B cell (primary cell): ENCODE measurements around the gene PREX1. TPM values are rescaled to one million over a fixed set of nuclear protein-coding genes. Genes with fewer than 3 reads are reported as not detected.

Source experiments
- ATAC-seq: fragments of 200-7000 bp; cut with Tn5 transposase; one replicate; pipeline ENCODE4 v1.10.0; 2021; ENCODE audit warnings: low read depth, mild to moderate bottlenecking, moderate number of reproducible peaks, moderate library complexity
- CTCF ChIA-PET: fragments of 350-600 bp; sonication (Branson Sonifier 250); formaldehyde crosslinking; loops from one replicate; lab custom pipeline; 2021; ENCODE audit warnings: antibody characterized with exemption, inconsistent platforms; lab: Charles Lee
- POLR2A ChIA-PET: fragments of 350-600 bp; sonication (Branson Sonifier 250); formaldehyde crosslinking; loops from one replicate; lab custom pipeline; 2021; ENCODE audit warnings: antibody characterized with exemption; lab: Charles Lee
- DNase-seq: peaks from one replicate; pipeline ENCODE4 v3.0.0; 2013
- H2AFZ ChIP-seq: 2 replicates; pipeline ENCODE4 v1.6.1; 2012; ENCODE audit warnings: mild to moderate bottlenecking, low read depth, low read length; ENCODE audit not compliant: insufficient read depth, poor library complexity, severe bottlenecking
- H3K27ac ChIP-seq, 2 donors: 1 replicate in 1 of 2; 2 replicates in 1 of 2; pipeline ENCODE4 v1.5.1; 2012 to 2013; ENCODE audit warnings: low read length in 2 of 2, mild to moderate bottlenecking in 2 of 2, moderate library complexity in 1 of 2
- H3K27me3 ChIP-seq, 4 experiments: fragments of 200-600 bp in 1 of 4; sonication (generic) in 1 of 4; replicated peaks in 1 of 4; 1 replicate in 2 of 4; 2 replicates in 2 of 4; pipeline versions ENCODE4 v1.6.1 to v1.7.0; 2013 to 2016; ENCODE audit warnings: low read length in 3 of 4, mild to moderate bottlenecking in 2 of 4, mixed read lengths in 1 of 4, moderate library complexity in 1 of 4; ENCODE audit not compliant: insufficient read depth in 4 of 4, control insufficient read depth in 3 of 4; ENCODE audit errors: control extremely low read depth in 1 of 4
- H3K36me3 ChIP-seq, 2 experiments: replicated peaks in 1 of 2; 1 replicate in 1 of 2; 2 replicates in 1 of 2; pipeline versions ENCODE4 v1.6.1 to v1.7.1; 2013; ENCODE audit warnings: low read length in 1 of 2; ENCODE audit not compliant: insufficient read depth in 2 of 2, control insufficient read depth in 1 of 2; ENCODE audit errors: control extremely low read depth in 1 of 2, extremely low read depth in 1 of 2
- H3K4me1 ChIP-seq, 2 donors: fragments of 200-600 bp in 1 of 2; sonication (generic) in 1 of 2; 1 replicate in 1 of 2; 2 replicates in 1 of 2; pipeline versions ENCODE4 v1.5.1 to v1.6.1; 2013 to 2017; ENCODE audit warnings: low read length in 2 of 2; ENCODE audit not compliant: control insufficient read depth in 2 of 2, insufficient read depth in 2 of 2
- H3K4me2 ChIP-seq: replicated peaks from 2 replicates; pipeline ENCODE3; 2012; ENCODE audit warnings: mild to moderate bottlenecking, low read depth, low read length; ENCODE audit not compliant: poor library complexity, severe bottlenecking
- H3K4me3 ChIP-seq, 5 experiments: fragments of 200-600 bp in 1 of 5; sonication (generic) in 1 of 5; 1 replicate in 3 of 5; 2 replicates in 2 of 5; pipeline versions ENCODE4 v1.5.1 to v1.7.0; 2011 to 2016; ENCODE audit warnings: low read length in 4 of 5, mild to moderate bottlenecking in 4 of 5, low read depth in 2 of 5, control low read depth in 1 of 5, moderate library complexity in 1 of 5; ENCODE audit not compliant: insufficient read depth in 1 of 5; ENCODE audit errors: control extremely low read depth in 1 of 5, extremely low read depth in 1 of 5
- H3K79me2 ChIP-seq: fragments of 200-600 bp; sonication (generic); one replicate; pipeline ENCODE4 v1.6.0; 2016; ENCODE audit warnings: low read length; ENCODE audit not compliant: control insufficient read depth, insufficient read depth
- H3K9ac ChIP-seq: fragments of 200-600 bp; sonication (generic); 2 replicates; pipeline ENCODE4 v1.6.1; 2017; ENCODE audit warnings: mild to moderate bottlenecking, low read length, moderate library complexity
- H3K9me3 ChIP-seq, 3 donors: one replicate each; pipeline versions ENCODE4 v1.6.1 to v1.7.1; 2013; ENCODE audit warnings: low read length in 2 of 3; ENCODE audit not compliant: control insufficient read depth in 2 of 3, insufficient read depth in 1 of 3; ENCODE audit errors: control extremely low read depth in 1 of 3
- H4K20me1 ChIP-seq: 2 replicates; pipeline ENCODE4 v1.6.0; 2012; ENCODE audit warnings: mild to moderate bottlenecking, low read length; ENCODE audit not compliant: insufficient read depth, control insufficient read depth, poor library complexity, severe bottlenecking
- H3K27ac Mint-ChIP-seq: one replicate; pipeline ENCODE4 v1.8.0; 2021; ENCODE audit warnings: mixed read lengths
- H3K27me3 Mint-ChIP-seq: one replicate; pipeline ENCODE4 v1.8.0; 2021; ENCODE audit warnings: mixed read lengths
- H3K4me1 Mint-ChIP-seq: one replicate; pipeline ENCODE4 v1.8.0; 2021; ENCODE audit warnings: mixed read lengths
- H3K4me3 Mint-ChIP-seq: one replicate; pipeline ENCODE4 v1.8.0; 2021; ENCODE audit warnings: mixed read lengths
- H3K9me3 Mint-ChIP-seq: one replicate; pipeline ENCODE4 v1.8.0; 2022; ENCODE audit warnings: mixed read lengths; ENCODE audit not compliant: insufficient read depth
- CTCF ChIP-seq: fragments of 200-600 bp; IDR thresholded peaks from one replicate; pipeline ENCODE4 v1.8.0; 2022; ENCODE audit warnings: antibody characterized with exemption, mild to moderate bottlenecking
- EZH2 ChIP-seq: IDR thresholded peaks from 2 replicates; pipeline ENCODE4 v1.6.1; 2012; ENCODE audit warnings: borderline replicate concordance, low read depth, mild to moderate bottlenecking, moderate library complexity, low read length; ENCODE audit not compliant: insufficient read depth, poor library complexity, severe bottlenecking
- WGBS: methylation state at CpG from one replicate; pipeline ENCODE4 v1.1.5; 2013; ENCODE audit warnings: missing lambda C conversion rate; ENCODE audit not compliant: insufficient coverage; 5-methylcytosine and 5-hydroxymethylcytosine counted together
- intact Hi-C: fragments of 100-400 bp; cut with micrococcal nuclease; formaldehyde crosslinking; loops from one replicate; pipeline ENCODE4 v1.10.0; 2022
- polyA plus RNA-seq: library from polyadenylated mRNA; depleted of rRNA; stranded (reverse); fragments of >200 nt; gene quantifications from 2 replicates; pipeline ENCODE4 v1.2.3, GENCODE V29; 2012
- total RNA-seq, 2 donors: library from RNA; stranded (reverse); fragments of 120-200 nt in 1 of 2; gene quantifications; 1 replicate in 1 of 2; 2 replicates in 1 of 2; pipeline versions ENCODE4 v1.2.3 to v1.2.4, GENCODE V29; 2013 to 2022

PREX1 gene
- total and polyA plus RNA-seq, 2 donors (not counting 1 experiment from before 2014, with no cell fraction given): 79.1 to 99.4 TPM

- Histone ChIP-seq H3K79me2 (no peaks in the 10 kb centered on the region), H3K4me1 (peaks cover 16 to 18% of the 10 kb centered on the region in 2 donors), H4K20me1 (no peaks in the 10 kb centered on the region), H3K27me3 (no peaks in the 10 kb centered on the region), H3K9ac (no peak overlapping the region), H3K27ac (no peak overlapping the region), H3K4me3 (no peak overlapping the region), H2AFZ (no peak overlapping the region), H3K36me3 (no peaks in the 10 kb centered on the region), H3K9me3 (peaks cover 0 to 3% (median 0%) of the 10 kb centered on the region in 3 donors), H3K4me2 (no peak overlapping the region)
- Mint-ChIP-seq H3K27me3 (no peaks in the 10 kb centered on the region), H3K4me1 (peaks cover 33% of the 10 kb centered on the region), H3K27ac (no peak overlapping the region), H3K4me3 (peak overlapping the region; percentile 64), H3K9me3 (no peaks in the 10 kb centered on the region)
- WGBS: 60% methylated on average over 2 of the region's 5 CpGs
- CTCF ChIA-PET: interaction anchor here (1.3 to 1.4 kb wide), 2 partner anchors 39 to 57 kb away, joined by 3 to 5 read pairs; no protein-coding TSS in a partner anchor
- DNase-seq: no peak
- POLR2A ChIA-PET: interaction anchor here (0.8 to 1.3 kb wide), 2 partner anchors 20 to 29 kb away, joined by 3 to 4 read pairs; partner anchors contain the start of gene PREX1
- ATAC-seq: no peak
- TF ChIP-seq EZH2: no peak
- TF ChIP-seq CTCF: no peak
- intact Hi-C loops: loop anchor here (1.0 to 2.0 kb wide), 2 partner anchors 65 to 74 kb away; partner anchors contain the start of gene ARFGEF2
These were observed 19.9 kb upstream of the PREX1 start for GRCh38 chr20:48847498-48848205.
